GM19324 (cell line): ENCODE results near the gene UBA1.
A peak's percentile ranks its signal among the peaks of the same experiment; 100 is the strongest.

Experiments
- ATAC-seq: cut with Tn5 transposase; IDR thresholded peaks from one replicate; pipeline ENCODE4 v1.9.1; 2021; ENCODE audit warnings: mild to moderate bottlenecking, moderate library complexity; ENCODE audit not compliant: unreplicated experiment, low FRiP score

The UBA1 gene

GRCh38 chrX:47209508-47210238 is 16.0 kb downstream of the UBA1 start:
- no peak for ATAC-seq

- ATAC-seq: no peak
These were observed 17.2 kb downstream of the UBA1 start for GRCh38 chrX:47210661-47211425.

GRCh38 chrX:47212381-47213293 is 19.0 kb downstream of the UBA1 start:
- no peak for ATAC-seq

- ATAC-seq: no peak
These were observed 20.9 kb downstream of the UBA1 start for GRCh38 chrX:47214435-47215077.

GRCh38 chrX:47215291-47215900 is 21.8 kb downstream of the UBA1 start:
- no peak for ATAC-seq

GRCh38 chrX:47216393-47216925 is 22.8 kb downstream of the UBA1 start:
- no peak for ATAC-seq

- no peak for ATAC-seq
These were observed 23.7 kb downstream of the UBA1 start for GRCh38 chrX:47217121-47217851.

- ATAC-seq: peak; percentile 91
These were observed 24.2 kb downstream of the UBA1 start for GRCh38 chrX:47217852-47218279.

- ATAC-seq: peak; percentile 49
These were observed 24.8 kb downstream of the UBA1 start, which contains the start of gene CDK16 for GRCh38 chrX:47218280-47218919. Gene CDK16 (plus strand): TSS chrX:47218681. CDS start chrX:47223558, 4,877 bp downstream.

GRCh38 chrX:47218920-47219815 is 25.5 kb downstream of the UBA1 start:
- no peak for ATAC-seq

- no peak for ATAC-seq
These were observed 28.1 kb downstream of the UBA1 start for GRCh38 chrX:47221756-47222155.

- ATAC-seq: no peak
These were observed 29.2 kb downstream of the UBA1 start for GRCh38 chrX:47222751-47223350.

GRCh38 chrX:47223476-47224250 is 30.0 kb downstream of the UBA1 start:
- no peak for ATAC-seq

- ATAC-seq: no peak
These were observed 30.8 kb downstream of the UBA1 start for GRCh38 chrX:47224266-47224895.

- no peak for ATAC-seq
These were observed 31.3 kb downstream of the UBA1 start for GRCh38 chrX:47224896-47225290.

- ATAC-seq: no peak
These were observed 32.4 kb downstream of the UBA1 start for GRCh38 chrX:47226071-47226470.
